Measurements from ENCODE around the gene METTL22.

METTL22 gene

GRCh38 chr16:8686031-8686621 is 64.6 kb downstream of the METTL22 start:
- no peak overlapping the region for H3K4me2 ChIP-seq (ENCODE audit: low read depth, low read length, poor library complexity, severe bottlenecking)

GRCh38 chr16:8686879-8687278 is 65.4 kb downstream of the METTL22 start:
- H3K9me2 ChIP-seq (replicated peaks; ENCODE audit: low read depth, low read length), result no peaks in the 10 kb centered on the region
- H2AFZ ChIP-seq (ENCODE audit: low read length), result no peak overlapping the region
- no peaks in the 10 kb centered on the region for H4K20me1 ChIP-seq (ENCODE audit: insufficient read depth, low read length, poor library complexity, severe bottlenecking)
- no peaks in the 10 kb centered on the region for H3K36me3 ChIP-seq (ENCODE audit: insufficient read depth, low read length)
- H3K9ac ChIP-seq (ENCODE audit: low read depth, low read length, poor library complexity, severe bottlenecking), result no peak overlapping the region
- no peak overlapping the region for H3K4me3 ChIP-seq (ENCODE audit: low read length, poor library complexity, severe bottlenecking)
- TF ChIP-seq, protein P1, sequence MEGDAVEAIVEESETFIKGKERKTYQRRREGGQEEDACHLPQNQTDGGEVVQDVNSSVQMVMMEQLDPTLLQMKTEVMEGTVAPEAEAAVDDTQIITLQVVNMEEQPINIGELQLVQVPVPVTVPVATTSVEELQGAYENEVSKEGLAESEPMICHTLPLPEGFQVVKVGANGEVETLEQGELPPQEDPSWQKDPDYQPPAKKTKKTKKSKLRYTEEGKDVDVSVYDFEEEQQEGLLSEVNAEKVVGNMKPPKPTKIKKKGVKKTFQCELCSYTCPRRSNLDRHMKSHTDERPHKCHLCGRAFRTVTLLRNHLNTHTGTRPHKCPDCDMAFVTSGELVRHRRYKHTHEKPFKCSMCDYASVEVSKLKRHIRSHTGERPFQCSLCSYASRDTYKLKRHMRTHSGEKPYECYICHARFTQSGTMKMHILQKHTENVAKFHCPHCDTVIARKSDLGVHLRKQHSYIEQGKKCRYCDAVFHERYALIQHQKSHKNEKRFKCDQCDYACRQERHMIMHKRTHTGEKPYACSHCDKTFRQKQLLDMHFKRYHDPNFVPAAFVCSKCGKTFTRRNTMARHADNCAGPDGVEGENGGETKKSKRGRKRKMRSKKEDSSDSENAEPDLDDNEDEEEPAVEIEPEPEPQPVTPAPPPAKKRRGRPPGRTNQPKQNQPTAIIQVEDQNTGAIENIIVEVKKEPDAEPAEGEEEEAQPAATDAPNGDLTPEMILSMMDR (conservative IDR thresholded peaks at IDR 0.05; ENCODE audit: low read length), result no peak
- no peak for TF ChIP-seq EZH2phosphoT487 (IDR thresholded peaks at IDR 0.05; ENCODE audit: borderline replicate concordance)
- no peak overlapping the region for H3K4me2 ChIP-seq (ENCODE audit: low read depth, low read length, poor library complexity, severe bottlenecking)
- no peaks in the 10 kb centered on the region for H3K79me2 ChIP-seq (ENCODE audit: insufficient read depth, low read length)
- no peaks in the 10 kb centered on the region for H3F3A ChIP-seq (ENCODE audit: low read depth)
- H3K9me3 ChIP-seq (ENCODE audit: insufficient read depth, low read depth, low read length), result peaks cover 5% of the 10 kb centered on the region; the same call in 1 of the 2 replicates
- no peaks in the 10 kb centered on the region for H3K4me1 ChIP-seq (ENCODE audit: insufficient read depth, low read length, poor library complexity, severe bottlenecking)
- no peaks in the 10 kb centered on the region for H3K27me3 ChIP-seq (ENCODE audit: insufficient read depth, low read length, poor library complexity, severe bottlenecking)

More at GRCh38 chr16:8686031-8686621, 64.6 kb downstream of the METTL22 start:
- Histone ChIP-seq H3K4me1 (ENCODE audit: insufficient read depth, low read length, poor library complexity, severe bottlenecking) (no peaks in the 10 kb centered on the region), H3F3A (ENCODE audit: low read depth) (no peaks in the 10 kb centered on the region), H3K9me3 (ENCODE audit: insufficient read depth, low read depth, low read length) (peaks cover 5% of the 10 kb centered on the region; the same call in 1 of the 2 replicates), H3K27me3 (ENCODE audit: insufficient read depth, low read length, poor library complexity, severe bottlenecking) (no peaks in the 10 kb centered on the region), H3K9me2 (replicated peaks; ENCODE audit: low read depth, low read length) (no peaks in the 10 kb centered on the region), H4K20me1 (ENCODE audit: insufficient read depth, low read length, poor library complexity, severe bottlenecking) (no peaks in the 10 kb centered on the region), H3K9ac (ENCODE audit: low read depth, low read length, poor library complexity, severe bottlenecking) (no peak overlapping the region), H2AFZ (ENCODE audit: low read length) (no peak overlapping the region), H3K4me3 (ENCODE audit: low read length, poor library complexity, severe bottlenecking) (no peak overlapping the region), H3K79me2 (ENCODE audit: insufficient read depth, low read length) (no peaks in the 10 kb centered on the region), H3K36me3 (ENCODE audit: insufficient read depth, low read length) (no peaks in the 10 kb centered on the region)
- no peak for TF ChIP-seq EZH2phosphoT487 (IDR thresholded peaks at IDR 0.05; ENCODE audit: borderline replicate concordance)

DNA sequence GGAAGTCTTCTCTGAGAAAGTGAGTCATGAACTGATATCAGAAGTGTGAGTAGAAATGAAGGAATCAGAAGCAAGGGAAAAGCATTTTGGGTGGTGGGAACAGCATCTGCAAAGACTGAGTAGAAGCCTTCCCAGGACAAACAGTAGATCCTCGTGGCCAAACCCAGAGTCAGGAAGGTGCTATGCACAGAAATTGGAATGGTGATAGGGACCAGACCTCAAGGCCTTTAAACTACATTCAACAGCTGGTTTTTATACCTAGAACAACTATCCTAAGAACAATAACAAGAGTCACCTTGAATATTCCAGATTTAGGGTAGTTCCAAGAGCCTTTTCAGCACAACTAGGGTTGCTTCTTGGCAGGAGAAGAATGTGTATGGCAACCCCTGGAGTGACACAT is 68.2 kb downstream of the METTL22 start:
- Histone ChIP-seq H3K9me3 (ENCODE audit: insufficient read depth, low read depth, low read length) (peaks cover 5% of the 10 kb centered on the region; the same call in 1 of the 2 replicates), H3F3A (ENCODE audit: low read depth) (no peaks in the 10 kb centered on the region), H2AFZ (ENCODE audit: low read length) (no peak overlapping the region), H3K4me1 (ENCODE audit: insufficient read depth, low read length, poor library complexity, severe bottlenecking) (no peaks in the 10 kb centered on the region), H4K20me1 (ENCODE audit: insufficient read depth, low read length, poor library complexity, severe bottlenecking) (no peaks in the 10 kb centered on the region), H3K4me3 (ENCODE audit: low read length, poor library complexity, severe bottlenecking) (no peak overlapping the region), H3K4me2 (ENCODE audit: low read depth, low read length, poor library complexity, severe bottlenecking) (no peak overlapping the region), H3K36me3 (ENCODE audit: insufficient read depth, low read length) (no peaks in the 10 kb centered on the region), H3K9ac (ENCODE audit: low read depth, low read length, poor library complexity, severe bottlenecking) (no peak overlapping the region), H3K9me2 (replicated peaks; ENCODE audit: low read depth, low read length) (no peaks in the 10 kb centered on the region), H3K79me2 (ENCODE audit: insufficient read depth, low read length) (no peaks in the 10 kb centered on the region), H3K27me3 (ENCODE audit: insufficient read depth, low read length, poor library complexity, severe bottlenecking) (no peaks in the 10 kb centered on the region)
- TF ChIP-seq, protein P1 (conservative IDR thresholded peaks at IDR 0.05; ENCODE audit: low read length), result no peak
- TF ChIP-seq EZH2phosphoT487 (IDR thresholded peaks at IDR 0.05; ENCODE audit: borderline replicate concordance), result no peak

- Histone ChIP-seq H3K4me1 (ENCODE audit: insufficient read depth, low read length, poor library complexity, severe bottlenecking) (no peaks in the 10 kb centered on the region), H3K36me3 (ENCODE audit: insufficient read depth, low read length) (no peaks in the 10 kb centered on the region), H3K4me2 (ENCODE audit: low read depth, low read length, poor library complexity, severe bottlenecking) (no peak overlapping the region), H3K9ac (ENCODE audit: low read depth, low read length, poor library complexity, severe bottlenecking) (no peak overlapping the region), H3K27me3 (ENCODE audit: insufficient read depth, low read length, poor library complexity, severe bottlenecking) (no peaks in the 10 kb centered on the region), H3K9me2 (replicated peaks; ENCODE audit: low read depth, low read length) (no peaks in the 10 kb centered on the region), H4K20me1 (ENCODE audit: insufficient read depth, low read length, poor library complexity, severe bottlenecking) (no peaks in the 10 kb centered on the region), H3K79me2 (ENCODE audit: insufficient read depth, low read length) (no peaks in the 10 kb centered on the region), H3K4me3 (ENCODE audit: low read length, poor library complexity, severe bottlenecking) (no peak overlapping the region), H3F3A (ENCODE audit: low read depth) (no peaks in the 10 kb centered on the region), H3K9me3 (ENCODE audit: insufficient read depth, low read depth, low read length) (peaks cover 5% of the 10 kb centered on the region; the same call in 1 of the 2 replicates), H2AFZ (ENCODE audit: low read length) (no peak overlapping the region)
- no peak for TF ChIP-seq EZH2phosphoT487 (IDR thresholded peaks at IDR 0.05; ENCODE audit: borderline replicate concordance)
- TF ChIP-seq, protein P1 (conservative IDR thresholded peaks at IDR 0.05; ENCODE audit: low read length), result no peak
Measured at GRCh38 chr16:8691728-8692127, 70.2 kb downstream of the METTL22 start.

Measured in Loucy (cell line).